CD14-positive monocyte (primary cell): ENCODE measurements around the gene CXCL5. TPM values are rescaled to one million over a fixed set of nuclear protein-coding genes. Genes with fewer than 3 reads are reported as not detected.
A peak's percentile ranks its signal among the peaks of the same experiment; 100 is the strongest.

Source experiments
- DNase-seq, 3 donors: peaks; one replicate each; pipeline ENCODE4 v3.0.0-alpha.2; 2011 to 2022
- H2AFZ ChIP-seq: 2 replicates; pipeline ENCODE4 v1.6.0; 2012; ENCODE audit warnings: mild to moderate bottlenecking, low read depth, low read length, inconsistent platforms; ENCODE audit not compliant: insufficient read depth, poor library complexity, severe bottlenecking
- H3K27ac ChIP-seq, 2 donors: 1 replicate in 1 of 2; 2 replicates in 1 of 2; pipeline ENCODE4 v1.5.1; 2012 to 2013; ENCODE audit warnings: low read length in 2 of 2, control low read depth in 1 of 2, inconsistent platforms in 1 of 2, low read depth in 1 of 2, mild to moderate bottlenecking in 1 of 2
- H3K27me3 ChIP-seq, 2 donors: one replicate each; pipeline versions ENCODE4 v1.6.0 to v1.6.1; 2011 to 2013; ENCODE audit warnings: low read length in 2 of 2; ENCODE audit not compliant: control insufficient read depth in 2 of 2, insufficient read depth in 2 of 2
- H3K36me3 ChIP-seq, 2 donors: replicated peaks in 1 of 2; 1 replicate in 1 of 2; 2 replicates in 1 of 2; pipeline versions ENCODE4 v1.5.1 to v1.6.1; 2012 to 2013; ENCODE audit warnings: low read length in 2 of 2, control low read depth in 1 of 2, inconsistent platforms in 1 of 2, mild to moderate bottlenecking in 1 of 2; ENCODE audit not compliant: insufficient read depth in 2 of 2, control insufficient read depth in 1 of 2
- H3K4me1 ChIP-seq, 2 donors: 1 replicate in 1 of 2; 2 replicates in 1 of 2; pipeline versions ENCODE4 v1.5.1 to v1.6.1; 2012 to 2013; ENCODE audit warnings: low read length in 2 of 2, control low read depth in 1 of 2, inconsistent platforms in 1 of 2, mild to moderate bottlenecking in 1 of 2, moderate library complexity in 1 of 2; ENCODE audit not compliant: insufficient read depth in 2 of 2, control insufficient read depth in 1 of 2
- H3K4me2 ChIP-seq: replicated peaks from 2 replicates; pipeline ENCODE3; 2012; ENCODE audit warnings: low read length, moderate library complexity, mild to moderate bottlenecking; ENCODE audit not compliant: poor library complexity, severe bottlenecking; ENCODE audit errors: extremely low read depth
- H3K4me3 ChIP-seq, 3 experiments: fragments of 200-600 bp in 1 of 3; sonication (generic) in 1 of 3; replicated peaks in 1 of 3; 1 replicate in 2 of 3; 2 replicates in 1 of 3; pipeline ENCODE4 v1.5.1; 2011 to 2013; ENCODE audit warnings: low read length in 3 of 3, mild to moderate bottlenecking in 3 of 3, control low read depth in 2 of 3, low read depth in 2 of 3, inconsistent platforms in 1 of 3, moderate library complexity in 1 of 3
- H3K79me2 ChIP-seq: 2 replicates; pipeline ENCODE4 v1.6.0; 2012; ENCODE audit warnings: mild to moderate bottlenecking, control low read depth, inconsistent platforms, low read length, moderate library complexity; ENCODE audit not compliant: insufficient read depth
- H3K9ac ChIP-seq: 2 replicates; pipeline ENCODE4 v1.6.0; 2017; ENCODE audit warnings: low read length, mild to moderate bottlenecking; ENCODE audit not compliant: insufficient read depth, poor library complexity, severe bottlenecking
- H3K9me3 ChIP-seq, 2 donors: replicated peaks in 1 of 2; 1 replicate in 1 of 2; 2 replicates in 1 of 2; pipeline versions ENCODE4 v1.5.1 to v1.6.1; 2012 to 2013; ENCODE audit warnings: low read length in 2 of 2, control low read depth in 1 of 2; ENCODE audit not compliant: control insufficient read depth in 1 of 2, insufficient read depth in 1 of 2
- H4K20me1 ChIP-seq: 2 replicates; pipeline ENCODE4 v1.6.0; 2012; ENCODE audit warnings: mild to moderate bottlenecking, low read length, control low read depth, moderate library complexity; ENCODE audit not compliant: insufficient read depth
- H3K27ac Mint-ChIP-seq, 7 donors: one replicate each; pipeline ENCODE4 v1.8.0; 2020; ENCODE audit warnings: mild to moderate bottlenecking in 7 of 7, mixed read lengths in 7 of 7, moderate library complexity in 6 of 7, inconsistent platforms in 2 of 7
- H3K27me3 Mint-ChIP-seq, 3 donors: one replicate each; pipeline ENCODE4 v1.8.0; 2021 to 2022; ENCODE audit warnings: low read depth in 3 of 3, mild to moderate bottlenecking in 3 of 3, mixed read lengths in 3 of 3, moderate library complexity in 3 of 3, inconsistent platforms in 1 of 3
- H3K36me3 Mint-ChIP-seq, 2 donors: one replicate each; pipeline ENCODE4 v1.8.0; 2020; ENCODE audit warnings: mixed read lengths in 2 of 2, inconsistent platforms in 1 of 2, mild to moderate bottlenecking in 1 of 2
- H3K4me1 Mint-ChIP-seq: one replicate; pipeline ENCODE4 v1.8.0; 2020; ENCODE audit warnings: mild to moderate bottlenecking, mixed read lengths
- H3K4me3 Mint-ChIP-seq, 2 donors: one replicate each; pipeline ENCODE4 v1.8.0; 2020; ENCODE audit warnings: mild to moderate bottlenecking in 2 of 2, mixed read lengths in 2 of 2, moderate library complexity in 1 of 2
- H3K9me3 Mint-ChIP-seq, 7 donors: one replicate each; pipeline ENCODE4 v1.8.0; 2020 to 2022; ENCODE audit warnings: mixed read lengths in 7 of 7, mild to moderate bottlenecking in 6 of 7, moderate library complexity in 6 of 7, inconsistent platforms in 2 of 7
- WGBS: methylation state at CpG from one replicate; pipeline ENCODE4 v1.1.5; 2013; ENCODE audit warnings: missing lambda C conversion rate; ENCODE audit not compliant: insufficient coverage; 5-methylcytosine and 5-hydroxymethylcytosine counted together
- intact Hi-C, 2 donors: fragments of 100-400 bp; cut with micrococcal nuclease; formaldehyde crosslinking; loops; one replicate each; pipeline versions ENCODE4 v1.15.0 to v1.15.1; 2023
- polyA plus RNA-seq, 3 donors: library from polyadenylated mRNA; depleted of rRNA in 1 of 3; unstranded in 2 of 3; stranded (reverse) in 1 of 3; fragments of 300-500 nt in 2 of 3; fragments of >200 nt in 1 of 3; fragmentation: Illumina TruSeq in 2 of 3; gene quantifications; 1 replicate in 2 of 3; 2 replicates in 1 of 3; pipeline ENCODE4 v1.2.3, GENCODE V29; 2012 to 2021
- TF ChIP-seq, protein P1 (sequence below): fragments of 200-600 bp; IDR thresholded peaks from one replicate; pipeline ENCODE4 v1.8.0; 2022; ENCODE audit warnings: antibody characterized with exemption, mild to moderate bottlenecking

The CXCL5 gene
- polyA plus RNA-seq, 3 donors: 0.15 TPM; not detected in 2

DNA sequence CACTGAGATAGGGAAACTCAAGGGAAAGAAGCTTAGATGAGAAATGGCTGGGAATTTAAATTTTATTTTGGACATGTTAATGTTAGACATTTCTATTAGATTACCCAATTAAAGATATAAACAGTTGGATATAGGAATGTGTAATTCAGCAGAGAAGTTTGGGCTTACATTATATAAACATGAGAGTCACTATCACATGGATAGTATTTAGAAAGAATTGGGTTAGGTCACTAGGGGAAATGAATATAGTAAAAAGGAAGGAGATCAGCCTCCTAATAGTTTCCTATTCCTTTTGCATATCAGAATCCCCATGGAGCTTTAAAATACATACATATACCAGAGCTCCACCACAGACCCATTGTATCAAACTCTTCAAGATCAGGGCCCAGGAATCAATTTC is 19.6 kb upstream of the CXCL5 start:
- peak; percentile 22 to 68 (median 59) for DNase-seq
- Histone ChIP-seq H3K79me2 (no peaks in the 10 kb centered on the region), H4K20me1 (no peaks in the 10 kb centered on the region), H2AFZ (no peak overlapping the region), H3K36me3 (no peaks in the 10 kb centered on the region), H3K9me3 (no peaks in the 10 kb centered on the region), H3K4me3 (no peak overlapping the region), H3K4me1 (peaks cover 6 to 12% of the 10 kb centered on the region in 2 donors), H3K27ac (peak overlapping the region in 1 of 2 donors; percentile 74), H3K4me2 (peak overlapping the region; percentile 14), H3K27me3 (no peaks in the 10 kb centered on the region), H3K9ac (no peak overlapping the region)
- H3K4me1 Mint-ChIP-seq: peaks cover 21% of the 10 kb centered on the region
- peaks cover 0 to 3% (median 0%) of the 10 kb centered on the region in 7 donors for H3K9me3 Mint-ChIP-seq
- H3K27me3 Mint-ChIP-seq: peaks cover 0 to 4% (median 2%) of the 10 kb centered on the region in 3 donors
- intact Hi-C loops: loop anchor here in 1 of 2 donors (10.0 kb wide), 1 partner anchor 283 kb away; no protein-coding TSS in a partner anchor
- no peaks in the 10 kb centered on the region for H3K36me3 Mint-ChIP-seq
- H3K4me3 Mint-ChIP-seq: no peak overlapping the region
- TF ChIP-seq, protein P1, sequence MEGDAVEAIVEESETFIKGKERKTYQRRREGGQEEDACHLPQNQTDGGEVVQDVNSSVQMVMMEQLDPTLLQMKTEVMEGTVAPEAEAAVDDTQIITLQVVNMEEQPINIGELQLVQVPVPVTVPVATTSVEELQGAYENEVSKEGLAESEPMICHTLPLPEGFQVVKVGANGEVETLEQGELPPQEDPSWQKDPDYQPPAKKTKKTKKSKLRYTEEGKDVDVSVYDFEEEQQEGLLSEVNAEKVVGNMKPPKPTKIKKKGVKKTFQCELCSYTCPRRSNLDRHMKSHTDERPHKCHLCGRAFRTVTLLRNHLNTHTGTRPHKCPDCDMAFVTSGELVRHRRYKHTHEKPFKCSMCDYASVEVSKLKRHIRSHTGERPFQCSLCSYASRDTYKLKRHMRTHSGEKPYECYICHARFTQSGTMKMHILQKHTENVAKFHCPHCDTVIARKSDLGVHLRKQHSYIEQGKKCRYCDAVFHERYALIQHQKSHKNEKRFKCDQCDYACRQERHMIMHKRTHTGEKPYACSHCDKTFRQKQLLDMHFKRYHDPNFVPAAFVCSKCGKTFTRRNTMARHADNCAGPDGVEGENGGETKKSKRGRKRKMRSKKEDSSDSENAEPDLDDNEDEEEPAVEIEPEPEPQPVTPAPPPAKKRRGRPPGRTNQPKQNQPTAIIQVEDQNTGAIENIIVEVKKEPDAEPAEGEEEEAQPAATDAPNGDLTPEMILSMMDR: no peak
- H3K27ac Mint-ChIP-seq: peak overlapping the region; percentile 43 to 96 (median 87)

DNA sequence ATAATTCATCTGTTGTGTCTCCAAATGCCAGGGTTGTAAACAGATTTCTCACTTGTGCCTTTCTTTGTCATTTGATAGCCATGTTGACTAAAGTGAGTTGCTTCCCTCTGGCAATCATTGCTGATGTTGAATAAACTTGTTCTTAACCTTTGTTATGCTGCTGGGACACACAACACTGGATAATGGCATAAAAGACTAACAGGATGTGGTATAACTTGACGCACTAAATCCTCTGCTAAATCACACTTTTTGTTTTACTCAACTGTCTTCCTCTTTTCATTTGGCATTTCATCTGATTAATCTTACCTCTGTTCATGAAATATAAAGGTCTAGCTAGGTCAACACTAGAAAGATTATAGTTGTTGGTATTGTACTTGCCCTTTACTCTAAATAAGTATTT is 17.6 kb upstream of the CXCL5 start:
- DNase-seq: peak; percentile 33 to 50 (median 49)
- no peaks in the 10 kb centered on the region for H3K27me3 ChIP-seq
- H4K20me1 ChIP-seq: no peaks in the 10 kb centered on the region
- H3K4me2 ChIP-seq: no peak overlapping the region
- no peak overlapping the region for H3K4me3 Mint-ChIP-seq
- no peak overlapping the region for H2AFZ ChIP-seq
- no peaks in the 10 kb centered on the region for H3K9me3 ChIP-seq
- H3K27ac ChIP-seq: no peak overlapping the region
- peaks cover 0 to 4% (median 2%) of the 10 kb centered on the region in 3 donors for H3K27me3 Mint-ChIP-seq
- TF ChIP-seq, protein P1: no peak
- no peaks in the 10 kb centered on the region for H3K36me3 Mint-ChIP-seq
- WGBS: no CpG with 5 or more reads among the region's 1 CpG
- H3K79me2 ChIP-seq: no peaks in the 10 kb centered on the region
- H3K4me1 ChIP-seq: peaks cover 6 to 12% of the 10 kb centered on the region in 2 donors
- H3K36me3 ChIP-seq: no peaks in the 10 kb centered on the region
- no peak overlapping the region for H3K9ac ChIP-seq
- peaks cover 20% of the 10 kb centered on the region for H3K4me1 Mint-ChIP-seq
- H3K9me3 Mint-ChIP-seq: peaks cover 0 to 2% (median 0%) of the 10 kb centered on the region in 7 donors
- intact Hi-C loops: loop anchor here in 1 of 2 donors (10.0 kb wide), 1 partner anchor 281 kb away; no protein-coding TSS in a partner anchor
- H3K27ac Mint-ChIP-seq: peak overlapping the region in 3 of 7 donors; percentile 1 to 86 (median 61)
- H3K4me3 ChIP-seq: no peak overlapping the region
